BJ (cell line): ENCODE results near the gene TMEM51. TPM values are rescaled to one million over a fixed set of nuclear protein-coding genes. Genes with fewer than 3 reads are reported as not detected.

ENCODE experiments used
- CTCF ChIA-PET: fragments of 350-600 bp; formaldehyde crosslinking; extraction: SDS; loops from one replicate; lab custom pipeline; 2021; ENCODE audit warnings: antibody characterized with exemption, inconsistent platforms; lab: Yijun Ruan, JAX
- POLR2A ChIA-PET: fragments of 300-600 bp; sonication (Branson Sonifier 250); formaldehyde crosslinking; extraction: SDS; loops from one replicate; lab custom pipeline; 2021; ENCODE audit warnings: antibody characterized with exemption; lab: Charles Lee
- DNase-seq: peaks from one replicate; pipeline ENCODE4 v3.0.0-alpha.2; 2011; ENCODE audit warnings: low read depth
- H3K27me3 ChIP-seq: 2 replicates; pipeline ENCODE4 v1.6.0; 2011; ENCODE audit warnings: low read length; ENCODE audit not compliant: control insufficient read depth, insufficient read depth
- H3K36me3 ChIP-seq: 2 replicates; pipeline ENCODE4 v1.5.1; 2011; ENCODE audit warnings: low read length; ENCODE audit not compliant: control insufficient read depth, insufficient read depth
- H3K4me3 ChIP-seq: 2 replicates; pipeline ENCODE4 v1.5.1; 2011; ENCODE audit warnings: low read depth, mild to moderate bottlenecking, control low read depth, low read length
- polyA plus RNA-seq: library from polyadenylated mRNA; depleted of rRNA; stranded (reverse); fragments of >200 nt; gene quantifications from 2 replicates; pipeline ENCODE4 v1.2.3, GENCODE V29; 2011; rRNA removed
- TF ChIP-seq, protein P1 (sequence below): IDR thresholded peaks from 2 replicates; pipeline ENCODE4 v1.5.1; 2011; ENCODE audit warnings: low read depth, mild to moderate bottlenecking, control low read depth, inconsistent platforms, low read length, moderate library complexity; ENCODE audit not compliant: insufficient read depth

TMEM51 gene
- polyA plus RNA-seq, 1 experiment = 2.0 TPM

DNA sequence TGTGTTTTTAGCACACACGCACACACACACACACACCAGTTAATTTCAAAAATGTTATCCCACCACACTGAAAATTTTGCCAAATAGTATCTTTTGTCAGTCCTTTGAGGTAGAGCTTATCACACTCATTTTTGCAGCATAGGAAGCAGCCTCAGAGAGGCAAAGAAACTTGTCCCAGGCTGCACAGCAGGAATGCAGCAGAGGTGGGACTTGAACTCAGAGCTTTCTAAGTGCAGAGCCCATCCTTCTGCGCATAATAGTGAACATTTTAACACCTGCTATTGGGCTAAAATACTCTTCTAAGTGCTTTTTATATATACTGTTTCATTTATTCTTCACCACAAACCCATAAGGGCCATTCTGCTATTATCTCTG, 108.4 kb downstream of the TMEM51 start:
- ChIA-PET POLR2A (no interaction called here), CTCF (interaction anchor here (1.0 to 4.8 kb wide), 3 partner anchors 11 to 133 kb away, joined by 5 to 21 read pairs (median 9); partner anchors contain the start of gene TMEM51)
- DNase-seq = no peak
- no peak overlapping the region for H3K4me3 ChIP-seq
- TF ChIP-seq, protein P1, sequence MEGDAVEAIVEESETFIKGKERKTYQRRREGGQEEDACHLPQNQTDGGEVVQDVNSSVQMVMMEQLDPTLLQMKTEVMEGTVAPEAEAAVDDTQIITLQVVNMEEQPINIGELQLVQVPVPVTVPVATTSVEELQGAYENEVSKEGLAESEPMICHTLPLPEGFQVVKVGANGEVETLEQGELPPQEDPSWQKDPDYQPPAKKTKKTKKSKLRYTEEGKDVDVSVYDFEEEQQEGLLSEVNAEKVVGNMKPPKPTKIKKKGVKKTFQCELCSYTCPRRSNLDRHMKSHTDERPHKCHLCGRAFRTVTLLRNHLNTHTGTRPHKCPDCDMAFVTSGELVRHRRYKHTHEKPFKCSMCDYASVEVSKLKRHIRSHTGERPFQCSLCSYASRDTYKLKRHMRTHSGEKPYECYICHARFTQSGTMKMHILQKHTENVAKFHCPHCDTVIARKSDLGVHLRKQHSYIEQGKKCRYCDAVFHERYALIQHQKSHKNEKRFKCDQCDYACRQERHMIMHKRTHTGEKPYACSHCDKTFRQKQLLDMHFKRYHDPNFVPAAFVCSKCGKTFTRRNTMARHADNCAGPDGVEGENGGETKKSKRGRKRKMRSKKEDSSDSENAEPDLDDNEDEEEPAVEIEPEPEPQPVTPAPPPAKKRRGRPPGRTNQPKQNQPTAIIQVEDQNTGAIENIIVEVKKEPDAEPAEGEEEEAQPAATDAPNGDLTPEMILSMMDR = no peak
- no peaks in the 10 kb centered on the region for H3K36me3 ChIP-seq
- H3K27me3 ChIP-seq = no peaks in the 10 kb centered on the region

DNA sequence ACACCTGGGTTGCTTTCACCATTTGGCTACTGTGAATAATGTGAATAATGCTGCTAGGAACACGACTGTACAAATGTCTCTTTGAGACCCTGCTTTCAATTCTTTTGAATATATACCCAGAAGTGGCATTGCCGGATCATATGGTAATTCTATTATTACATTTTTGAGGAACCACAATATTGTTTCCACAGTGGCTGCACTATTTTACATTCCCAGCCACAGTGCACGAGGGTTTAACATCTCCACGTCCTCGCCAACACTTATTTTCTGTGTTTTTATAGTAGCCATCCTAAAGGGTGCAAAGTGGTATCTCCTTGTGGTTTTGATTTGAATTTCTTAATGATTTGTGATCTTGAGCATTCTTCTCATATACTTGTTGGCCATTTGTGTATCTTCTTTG, 109.2 kb downstream of the TMEM51 start:
- ChIA-PET POLR2A (no interaction called here), CTCF (interaction anchor here (4.8 kb wide), 1 partner anchor 10 kb away, joined by 21 read pairs; no protein-coding TSS in a partner anchor)
- no peaks in the 10 kb centered on the region for H3K27me3 ChIP-seq
- TF ChIP-seq, protein P1 = no peak
- no peak overlapping the region for H3K4me3 ChIP-seq
- no peak for DNase-seq
- no peaks in the 10 kb centered on the region for H3K36me3 ChIP-seq

DNA sequence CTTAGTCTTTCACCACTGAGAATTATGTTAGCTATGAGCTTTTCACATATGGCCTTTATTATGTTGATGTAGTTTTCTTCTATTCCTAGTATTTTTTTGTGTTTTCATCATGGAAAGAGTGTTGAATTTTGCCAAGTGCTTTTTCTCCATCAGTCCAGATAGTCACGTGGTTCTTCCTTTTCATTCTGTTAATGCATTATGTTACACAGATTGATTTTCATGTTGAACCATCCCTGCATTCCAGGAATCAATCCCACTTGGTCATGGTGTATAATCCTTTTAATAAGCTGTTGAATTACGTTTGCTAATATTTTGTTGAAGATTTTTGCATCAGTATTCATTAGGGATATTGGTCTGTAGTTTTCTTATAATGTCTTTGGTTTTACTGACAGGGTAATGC, 111.2 kb downstream of the TMEM51 start:
- TF ChIP-seq, protein P1 = no peak
- H3K4me3 ChIP-seq = no peak overlapping the region
- ChIA-PET CTCF (interaction anchor here (0.7 to 1.5 kb wide), 4 partner anchors 9 to 136 kb away, joined by 3 to 6 read pairs (median 4); no protein-coding TSS in a partner anchor), POLR2A (no interaction called here)
- no peaks in the 10 kb centered on the region for H3K27me3 ChIP-seq
- no peaks in the 10 kb centered on the region for H3K36me3 ChIP-seq
- DNase-seq = no peak

Other genes starting within 250 kb of the TMEM51 start
- gene FHAD1, start 93.5 kb downstream of the TMEM51 start, polyA plus RNA-seq = not detected in 2 replicates